Hematopoietic multipotent progenitor cell treated with erythropoietin and hydrocortisone succinate and interleukin-3 and kit ligand, for 17 days (in vitro differentiated cells): ENCODE data around the gene HPS4.
"Not testable (repeated sequence)": the region's sequence is repeated elsewhere in the genome, so short reads cannot be mapped to it uniquely, and the experiment has no call there.

Experiments
- DNase-seq: peaks from one replicate; pipeline ENCODE4 v3.0.0-alpha.2; 2015; ENCODE audit warnings: low spot score

The HPS4 gene

GRCh38 chr22:26483439-26484359 is at the start of gene HPS4, which contains the start of gene SRRD:
TSS of gene HPS4 (minus strand) at chr22:26483783. CDS start at chr22:26481762, 2,021 bp downstream.
TSS of gene SRRD (plus strand) at chr22:26483877. CDS start at chr22:26483891, 14 bp downstream.
- peak; percentile 95 for DNase-seq

- DNase-seq = no peak
These were observed 45.8 kb upstream of the HPS4 start for GRCh38 chr22:26529345-26529744.

- not testable (repeated sequence) for DNase-seq
These were observed 44.9 kb upstream of the HPS4 start for GRCh38 chr22:26528518-26528917.

- no peak for DNase-seq
These were observed 44.2 kb upstream of the HPS4 start for GRCh38 chr22:26527574-26528465.

GRCh38 chr22:26527167-26527566 is 43.6 kb upstream of the HPS4 start:
- no peak for DNase-seq

GRCh38 chr22:26525946-26526564 is 42.5 kb upstream of the HPS4 start:
- no peak for DNase-seq

GRCh38 chr22:26524870-26525269 is 41.3 kb upstream of the HPS4 start:
- DNase-seq = no peak

- no peak for DNase-seq
These were observed 39.0 kb upstream of the HPS4 start for GRCh38 chr22:26522592-26522991.

GRCh38 chr22:26522012-26522411 is 38.4 kb upstream of the HPS4 start:
- no peak for DNase-seq

GRCh38 chr22:26517429-26517828 is 33.8 kb upstream of the HPS4 start:
- no peak for DNase-seq

- DNase-seq = no peak
These were observed 32.9 kb upstream of the HPS4 start for GRCh38 chr22:26516503-26516902.

- no peak for DNase-seq
These were observed 32.3 kb upstream of the HPS4 start for GRCh38 chr22:26515931-26516330.

- DNase-seq = no peak
These were observed 31.0 kb upstream of the HPS4 start for GRCh38 chr22:26514419-26515161.

GRCh38 chr22:26513838-26514237 is 30.3 kb upstream of the HPS4 start:
- no peak for DNase-seq

- peak; percentile 95 for DNase-seq
These were observed 28.7 kb upstream of the HPS4 start, which contains the start of gene TFIP11 for GRCh38 chr22:26512149-26512793. TSS of gene TFIP11 (minus strand) at chr22:26512473. CDS start at chr22:26510272, 2,201 bp downstream.

- DNase-seq = no peak
These were observed 24.6 kb upstream of the HPS4 start for GRCh38 chr22:26508148-26508547.

GRCh38 chr22:26503758-26504157 is 20.2 kb upstream of the HPS4 start:
- DNase-seq = no peak

GRCh38 chr22:26502688-26503561 is 19.3 kb upstream of the HPS4 start:
- DNase-seq = peak; percentile 66

GRCh38 chr22:26501996-26502395 is 18.4 kb upstream of the HPS4 start:
- DNase-seq = no peak

- no peak for DNase-seq
These were observed 15.7 kb upstream of the HPS4 start for GRCh38 chr22:26499188-26499703.
